Smooth muscle cell (in vitro differentiated cells): ENCODE measurements around the gene SLC20A1. TPM values are rescaled to one million over a fixed set of nuclear protein-coding genes. Genes with fewer than 3 reads are reported as not detected.

Experiments
- DNase-seq: peaks from one replicate; lab custom pipeline; 2025; ENCODE audit not compliant: unreplicated experiment; lab: John Stamatoyannopoulos, UW
- H2AFZ ChIP-seq: fragments of 200-600 bp; sonication (generic); 2 replicates; pipeline ENCODE4 v1.6.0; 2016; ENCODE audit warnings: antibody characterized with exemption, low read depth, mild to moderate bottlenecking
- H3F3A ChIP-seq: fragments of 200-600 bp; sonication (generic); 2 replicates; pipeline ENCODE4 v1.6.0; 2017; ENCODE audit warnings: antibody characterized with exemption, low read depth
- H3K27ac ChIP-seq: fragments of 200-600 bp; sonication (generic); 2 replicates; pipeline ENCODE4 v1.5.1; 2016; ENCODE audit warnings: low read depth, mild to moderate bottlenecking
- H3K27me3 ChIP-seq: fragments of 200-600 bp; sonication (generic); 2 replicates; pipeline ENCODE4 v1.6.1; 2016; ENCODE audit warnings: low read depth, mild to moderate bottlenecking
- H3K36me3 ChIP-seq: fragments of 200-600 bp; sonication (generic); 2 replicates; pipeline ENCODE4 v1.5.1; 2016; ENCODE audit warnings: low read depth
- H3K4me1 ChIP-seq: fragments of 200-600 bp; sonication (generic); 2 replicates; pipeline ENCODE4 v1.5.1; 2016; ENCODE audit warnings: low read depth
- H3K4me2 ChIP-seq: fragments of 200-600 bp; sonication (generic); 2 replicates; pipeline ENCODE4 v1.6.0; 2016; ENCODE audit warnings: mild to moderate bottlenecking
- H3K4me3 ChIP-seq: fragments of 200-600 bp; sonication (generic); 2 replicates; pipeline ENCODE4 v1.5.1; 2016; ENCODE audit warnings: mild to moderate bottlenecking
- H3K79me2 ChIP-seq: fragments of 200-600 bp; sonication (generic); 2 replicates; pipeline ENCODE4 v1.6.0; 2016; ENCODE audit warnings: low read depth, mild to moderate bottlenecking
- H3K9ac ChIP-seq: fragments of 200-600 bp; sonication (generic); 2 replicates; pipeline ENCODE4 v1.6.0; 2016; ENCODE audit warnings: low read depth
- H3K9me3 ChIP-seq: fragments of 200-600 bp; sonication (generic); replicated peaks from 2 replicates; pipeline ENCODE4 v1.5.1; 2016; ENCODE audit warnings: low read depth
- H4K20me1 ChIP-seq: fragments of 200-600 bp; sonication (generic); 2 replicates; pipeline ENCODE4 v1.6.0; 2016; ENCODE audit warnings: low read depth
- CTCF ChIP-seq: fragments of 200-600 bp; sonication (generic); IDR thresholded peaks from 2 replicates; pipeline ENCODE4 v1.5.1; 2017; ENCODE audit warnings: borderline replicate concordance, mild to moderate bottlenecking, antibody characterized with exemption; ENCODE audit not compliant: insufficient read depth, poor library complexity, severe bottlenecking
- whole genome bisulfite sequencing: methylation state at CpG from one replicate; pipeline ENCODE4 v1.1.7; 2016; ENCODE audit warnings: low lambda C conversion rate; 5-methylcytosine and 5-hydroxymethylcytosine counted together
- polyA plus RNA-seq: library from polyadenylated mRNA; unstranded; fragments of >200 nt; fragmentation: Nextera tagmentation; extraction: Ambion mirVana; gene quantifications from 2 replicates; pipeline ENCODE4 v1.2.1, GENCODE V29; 2016
- total RNA-seq: library from RNA; depleted of rRNA; stranded (reverse); fragments of >200 nt; gene quantifications from 2 replicates; pipeline ENCODE4 v1.2.3, GENCODE V29; 2014

SLC20A1 gene
- total and polyA plus RNA-seq, 2 experiments from 2014 or later, result 93.4 to 106 TPM

- peaks cover 34% of the 10 kb centered on the region for H3F3A ChIP-seq
- no peak overlapping the region for H2AFZ ChIP-seq
- no peak for DNase-seq
- peaks cover 72% of the 10 kb centered on the region for H4K20me1 ChIP-seq
- no peak overlapping the region for H3K4me3 ChIP-seq
- 96% methylated on average over 4 of the region's 4 CpGs for WGBS
- H3K79me2 ChIP-seq, result peaks cover 19% of the 10 kb centered on the region
- H3K27ac ChIP-seq, result peak overlapping the region; percentile 60
- H3K27me3 ChIP-seq, result no peaks in the 10 kb centered on the region
- H3K4me2 ChIP-seq, result no peak overlapping the region
- no peaks in the 10 kb centered on the region for H3K9me3 ChIP-seq
- no peaks in the 10 kb centered on the region for H3K4me1 ChIP-seq
- H3K9ac ChIP-seq, result no peak overlapping the region
- H3K36me3 ChIP-seq, result peaks cover 23% of the 10 kb centered on the region
- no peak for TF ChIP-seq CTCF
These were observed 10.9 kb downstream of the SLC20A1 start for GRCh38 chr2:112656679-112657078.

GRCh38 chr2:112658301-112658700 lies 12.6 kb downstream of the SLC20A1 start:
- H4K20me1 ChIP-seq, result peaks cover 70% of the 10 kb centered on the region
- peaks cover 25% of the 10 kb centered on the region for H3K36me3 ChIP-seq
- TF ChIP-seq CTCF, result no peak
- H3K9ac ChIP-seq, result no peak overlapping the region
- H3K27me3 ChIP-seq, result no peaks in the 10 kb centered on the region
- H3K27ac ChIP-seq, result peak overlapping the region; percentile 44
- peaks cover 32% of the 10 kb centered on the region for H3F3A ChIP-seq
- H3K4me3 ChIP-seq, result no peak overlapping the region
- H3K9me3 ChIP-seq, result no peaks in the 10 kb centered on the region
- H3K4me1 ChIP-seq, result no peaks in the 10 kb centered on the region
- peaks cover 8% of the 10 kb centered on the region for H3K79me2 ChIP-seq
- no peak overlapping the region for H3K4me2 ChIP-seq
- 60% methylated on average over 2 of the region's 2 CpGs for WGBS
- no peak for DNase-seq
- no peak overlapping the region for H2AFZ ChIP-seq

GRCh38 chr2:112658839-112659667 lies 13.3 kb downstream of the SLC20A1 start:
- H4K20me1 ChIP-seq, result peaks cover 74% of the 10 kb centered on the region
- WGBS, result 94% methylated on average over 11 of the region's 11 CpGs
- H3K27me3 ChIP-seq, result no peaks in the 10 kb centered on the region
- H3K4me3 ChIP-seq, result no peak overlapping the region
- H3K4me2 ChIP-seq, result no peak overlapping the region
- peaks cover 22% of the 10 kb centered on the region for H3K36me3 ChIP-seq
- H3F3A ChIP-seq, result peaks cover 32% of the 10 kb centered on the region
- TF ChIP-seq CTCF, result no peak
- no peak for DNase-seq
- no peaks in the 10 kb centered on the region for H3K9me3 ChIP-seq
- no peak overlapping the region for H3K9ac ChIP-seq
- peak overlapping the region; percentile 44 for H3K27ac ChIP-seq
- H3K4me1 ChIP-seq, result no peaks in the 10 kb centered on the region
- H3K79me2 ChIP-seq, result peaks cover 4% of the 10 kb centered on the region
- H2AFZ ChIP-seq, result no peak overlapping the region

- TF ChIP-seq CTCF, result no peak
- Histone ChIP-seq H3K9ac (no peak overlapping the region), H3K4me2 (no peak overlapping the region), H3K36me3 (peaks cover 19% of the 10 kb centered on the region), H4K20me1 (peaks cover 66% of the 10 kb centered on the region), H3K27ac (no peak overlapping the region), H2AFZ (no peak overlapping the region), H3K4me3 (no peak overlapping the region), H3K9me3 (no peaks in the 10 kb centered on the region), H3F3A (peaks cover 36% of the 10 kb centered on the region), H3K4me1 (no peaks in the 10 kb centered on the region), H3K27me3 (no peaks in the 10 kb centered on the region), H3K79me2 (no peaks in the 10 kb centered on the region)
- no peak for DNase-seq
These were observed 14.4 kb downstream of the SLC20A1 start for GRCh38 chr2:112660138-112660537.
